OCI-LY3 (cell line): ENCODE results near the gene DIP2C.

Experiments used
- H2AFZ ChIP-seq: fragments of 200-600, 300-600 bp; shearing (Covaris generic); 2 replicates; pipeline ENCODE4 v1.6.0; 2014; ENCODE audit warnings: antibody characterized with exemption, low read depth, low read length
- H3K27ac ChIP-seq: fragments of 200-600, 300-600 bp; sonication (generic); 2 replicates; pipeline ENCODE4 v1.5.1; 2014; ENCODE audit warnings: mild to moderate bottlenecking, low read length, moderate library complexity, mixed read lengths
- H3K27me3 ChIP-seq: fragments of 200-600, 300-600 bp; sonication (generic); 2 replicates; pipeline ENCODE4 v1.6.1; 2014; ENCODE audit warnings: low read depth, low read length, mixed read lengths
- H3K36me3 ChIP-seq: fragments of 200-600, 300-600 bp; sonication (generic); replicated peaks from 2 replicates; pipeline ENCODE3; 2014; ENCODE audit warnings: low read depth, low read length, mixed read lengths
- H3K4me1 ChIP-seq: fragments of 300-600, 200-600 bp; sonication (generic); 2 replicates; pipeline ENCODE4 v1.6.1; 2014; ENCODE audit warnings: low read length, mixed read lengths
- H3K4me2 ChIP-seq: fragments of 200-600, 300-600 bp; sonication (generic); 2 replicates; pipeline ENCODE4 v1.6.1; 2014; ENCODE audit warnings: low read length, mixed read lengths
- H3K4me3 ChIP-seq: fragments of 300-600, 200-600 bp; sonication (generic); 2 replicates; pipeline ENCODE4 v1.5.1; 2014; ENCODE audit warnings: antibody characterized with exemption, mild to moderate bottlenecking, low read length, moderate library complexity
- H3K79me2 ChIP-seq: fragments of 300-600, 200-600 bp; shearing (Covaris generic); 2 replicates; pipeline ENCODE4 v1.6.1; 2014; ENCODE audit warnings: mild to moderate bottlenecking, low read length, mixed read lengths
- H3K9ac ChIP-seq: fragments of 300-600, 200-600 bp; shearing (Covaris generic); 2 replicates; pipeline ENCODE4 v1.6.0; 2014; ENCODE audit warnings: mild to moderate bottlenecking, low read length, moderate library complexity
- H3K9me3 ChIP-seq: fragments of 200-600, 300-600 bp; shearing (Covaris generic); 2 replicates; pipeline ENCODE4 v1.6.1; 2014; ENCODE audit warnings: low read length, mixed read lengths; ENCODE audit not compliant: insufficient read depth
- H4K20me1 ChIP-seq: fragments of 200-600, 300-600 bp; sonication (generic); 2 replicates; pipeline ENCODE4 v1.6.1; 2016; ENCODE audit warnings: low read length, mixed read lengths; ENCODE audit not compliant: insufficient read depth
- EZH2phosphoT487 ChIP-seq: fragments of 200-600 bp; shearing (Covaris generic); IDR thresholded peaks from 2 replicates; pipeline ENCODE4 v1.6.1; 2018; ENCODE audit warnings: antibody characterized with exemption, mixed run types, low read depth
- TF ChIP-seq, protein P1 (sequence below): fragments of 200-600, 300-600 bp; sonication (generic); IDR thresholded peaks from 2 replicates; pipeline ENCODE4 v1.5.1; 2014; ENCODE audit warnings: antibody characterized with exemption, low read length, low read depth

Gene DIP2C

DNA sequence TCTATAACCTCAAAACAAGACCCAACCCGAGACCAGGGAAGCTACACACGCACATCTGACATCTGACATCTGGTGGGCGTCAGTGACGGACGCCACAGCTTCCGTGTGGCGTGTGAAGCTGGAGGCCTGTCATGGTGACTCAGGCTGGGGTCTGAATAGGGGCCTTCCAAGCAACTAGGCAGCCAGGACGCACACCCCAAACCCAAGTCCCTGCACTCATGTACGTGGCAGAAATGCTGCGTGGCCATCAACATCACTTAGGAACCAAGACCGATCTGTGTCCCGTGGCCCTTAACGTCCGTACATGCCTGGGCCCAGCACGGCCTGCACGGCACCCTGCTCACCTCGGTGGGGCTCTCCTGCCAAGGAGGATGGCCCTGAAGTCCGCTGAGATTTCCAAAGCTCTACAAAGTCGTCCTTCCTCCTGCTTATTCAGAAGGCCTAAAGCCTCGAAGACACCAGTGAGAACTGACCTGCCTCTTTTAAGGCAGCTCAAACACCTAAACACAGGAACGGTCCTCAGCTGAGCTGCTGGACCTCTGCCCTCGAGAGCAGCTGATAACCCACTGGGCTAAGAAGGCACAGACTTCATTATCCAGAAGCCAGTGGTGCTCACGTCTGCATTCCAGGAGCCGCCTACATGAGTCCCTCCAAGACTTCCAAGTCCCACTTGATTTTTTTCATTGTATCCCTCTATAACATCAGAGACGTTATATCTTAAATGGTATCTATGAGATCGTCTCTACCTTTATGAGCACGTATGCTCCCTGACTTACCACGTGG is 82.5 kb downstream of the DIP2C start:
- no peaks in the 10 kb centered on the region for H4K20me1 ChIP-seq
- H3K27ac ChIP-seq, result no peak overlapping the region
- H3K36me3 ChIP-seq, result no peaks in the 10 kb centered on the region
- H3K9me3 ChIP-seq, result peaks cover 3% of the 10 kb centered on the region; the same call in 1 of the 2 replicates
- no peak overlapping the region for H3K4me2 ChIP-seq
- H2AFZ ChIP-seq, result no peak overlapping the region
- no peaks in the 10 kb centered on the region for H3K4me1 ChIP-seq
- TF ChIP-seq, protein P1, sequence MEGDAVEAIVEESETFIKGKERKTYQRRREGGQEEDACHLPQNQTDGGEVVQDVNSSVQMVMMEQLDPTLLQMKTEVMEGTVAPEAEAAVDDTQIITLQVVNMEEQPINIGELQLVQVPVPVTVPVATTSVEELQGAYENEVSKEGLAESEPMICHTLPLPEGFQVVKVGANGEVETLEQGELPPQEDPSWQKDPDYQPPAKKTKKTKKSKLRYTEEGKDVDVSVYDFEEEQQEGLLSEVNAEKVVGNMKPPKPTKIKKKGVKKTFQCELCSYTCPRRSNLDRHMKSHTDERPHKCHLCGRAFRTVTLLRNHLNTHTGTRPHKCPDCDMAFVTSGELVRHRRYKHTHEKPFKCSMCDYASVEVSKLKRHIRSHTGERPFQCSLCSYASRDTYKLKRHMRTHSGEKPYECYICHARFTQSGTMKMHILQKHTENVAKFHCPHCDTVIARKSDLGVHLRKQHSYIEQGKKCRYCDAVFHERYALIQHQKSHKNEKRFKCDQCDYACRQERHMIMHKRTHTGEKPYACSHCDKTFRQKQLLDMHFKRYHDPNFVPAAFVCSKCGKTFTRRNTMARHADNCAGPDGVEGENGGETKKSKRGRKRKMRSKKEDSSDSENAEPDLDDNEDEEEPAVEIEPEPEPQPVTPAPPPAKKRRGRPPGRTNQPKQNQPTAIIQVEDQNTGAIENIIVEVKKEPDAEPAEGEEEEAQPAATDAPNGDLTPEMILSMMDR, result no peak
- TF ChIP-seq EZH2phosphoT487, result no peak
- no peaks in the 10 kb centered on the region for H3K79me2 ChIP-seq
- H3K27me3 ChIP-seq, result no peaks in the 10 kb centered on the region
- H3K4me3 ChIP-seq, result no peak overlapping the region
- H3K9ac ChIP-seq, result no peak overlapping the region

DNA sequence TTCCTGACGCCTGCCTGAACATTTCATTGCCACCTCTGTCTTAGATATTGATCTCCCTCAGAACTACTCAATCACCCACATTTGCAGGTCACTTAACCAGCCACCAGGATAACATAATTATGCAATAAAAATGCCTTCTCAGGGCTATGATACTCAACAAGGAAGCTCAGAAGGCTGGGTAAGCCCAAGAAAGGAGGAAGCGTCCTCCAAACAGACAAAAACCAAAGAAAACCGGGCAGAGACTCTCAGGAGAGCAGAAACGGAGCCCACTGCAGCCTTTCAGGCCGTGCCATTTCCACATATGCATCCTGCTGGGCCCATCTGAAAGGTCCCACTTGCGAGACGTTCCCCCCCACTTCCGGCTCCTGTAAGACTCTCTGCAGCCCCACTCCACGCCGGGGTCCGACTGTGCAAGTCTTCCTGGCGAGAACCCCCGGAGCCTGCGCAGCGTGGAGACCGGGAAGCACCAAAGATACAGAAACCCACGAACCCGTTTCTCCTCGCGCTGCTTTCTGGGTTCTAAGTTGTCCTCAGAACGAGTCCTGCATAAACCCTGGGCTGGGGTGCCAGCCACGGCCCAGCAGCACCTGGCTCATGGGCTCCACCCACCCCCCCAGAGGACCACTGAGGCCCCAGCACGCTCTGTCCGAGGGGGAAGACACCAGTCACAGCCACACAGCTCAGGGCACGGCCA is 83.7 kb downstream of the DIP2C start:
- Histone ChIP-seq H3K9me3 (peaks cover 3% of the 10 kb centered on the region; the same call in 1 of the 2 replicates), H3K4me2 (no peak overlapping the region), H3K27me3 (no peaks in the 10 kb centered on the region), H3K4me3 (no peak overlapping the region), H3K36me3 (no peaks in the 10 kb centered on the region), H3K27ac (no peak overlapping the region), H2AFZ (no peak overlapping the region), H3K9ac (no peak overlapping the region), H4K20me1 (no peaks in the 10 kb centered on the region), H3K4me1 (no peaks in the 10 kb centered on the region), H3K79me2 (no peaks in the 10 kb centered on the region)
- TF ChIP-seq EZH2phosphoT487, result no peak
- TF ChIP-seq, protein P1, result no peak

DNA sequence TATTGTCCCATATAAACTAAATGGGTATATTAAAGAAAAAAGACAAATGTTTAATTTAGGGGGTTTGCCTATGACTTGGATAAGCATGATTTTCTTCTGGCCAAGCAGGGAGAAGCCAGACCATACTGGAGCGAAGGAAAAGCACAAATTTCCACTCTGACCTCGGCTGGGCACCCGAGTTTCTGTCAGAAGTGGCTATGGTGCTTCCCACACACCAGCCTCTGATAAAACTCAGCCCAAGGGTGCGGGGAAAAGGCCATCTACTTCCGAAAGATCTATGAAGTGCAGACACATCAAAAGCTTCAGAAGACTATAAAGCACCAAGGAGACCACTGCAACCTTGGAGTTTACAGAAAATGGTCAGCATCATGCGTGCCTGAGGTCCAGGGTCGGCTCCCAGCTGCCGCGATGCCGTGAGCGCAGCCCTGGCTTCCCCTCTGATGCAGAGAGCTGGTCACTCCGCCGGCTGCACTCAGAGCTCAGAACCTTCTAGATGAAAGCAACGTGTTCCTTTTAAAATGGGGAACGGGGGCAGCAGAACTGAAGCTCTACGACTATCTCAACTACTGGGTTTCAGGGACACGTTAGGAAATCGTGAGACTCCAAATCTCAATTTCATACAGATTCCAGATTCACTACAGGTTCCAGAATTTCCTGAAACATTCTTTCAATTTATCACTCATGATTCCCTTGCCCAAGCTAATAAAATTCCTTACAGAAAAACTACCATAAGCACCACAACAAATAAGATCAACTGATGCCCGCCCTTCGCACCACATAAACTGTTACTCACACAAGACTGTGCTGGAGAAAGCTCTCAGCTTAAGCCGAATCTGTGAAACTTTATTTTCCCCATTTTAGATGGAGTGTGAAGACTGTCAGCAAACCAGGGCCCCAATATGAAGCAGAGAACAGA is 84.5 kb downstream of the DIP2C start:
- TF ChIP-seq EZH2phosphoT487, result no peak
- TF ChIP-seq, protein P1, result no peak
- Histone ChIP-seq H3K79me2 (no peaks in the 10 kb centered on the region), H3K4me2 (no peak overlapping the region), H4K20me1 (no peaks in the 10 kb centered on the region), H3K27me3 (no peaks in the 10 kb centered on the region), H3K27ac (no peak overlapping the region), H3K4me3 (no peak overlapping the region), H2AFZ (no peak overlapping the region), H3K9ac (no peak overlapping the region), H3K4me1 (no peaks in the 10 kb centered on the region), H3K9me3 (peaks cover 3% of the 10 kb centered on the region; the same call in 1 of the 2 replicates), H3K36me3 (no peaks in the 10 kb centered on the region)
